Fibroblast of lung (primary cell): ENCODE measurements around the gene SPOCK1.

Experiments
- CTCF ChIP-seq, 2 donors: IDR thresholded peaks in 1 of 2; conservative IDR thresholded peaks in 1 of 2; 1 replicate in 1 of 2; 2 replicates in 1 of 2; pipeline ENCODE4 v1.5.1; 2011 to 2012; ENCODE audit warnings: low read length in 2 of 2, control low read depth in 1 of 2, inconsistent platforms in 1 of 2, low read depth in 1 of 2, mild to moderate bottlenecking in 1 of 2
- EZH2 ChIP-seq: IDR thresholded peaks from 2 replicates; pipeline ENCODE4 v1.5.1; 2012; ENCODE audit warnings: low read length, control low read depth, mild to moderate bottlenecking; ENCODE audit errors: missing control alignments

- TF ChIP-seq CTCF (conservative IDR thresholded peaks at IDR 0.05 in 1 of 2, IDR thresholded peaks at IDR 0.05 in 1 of 2; ENCODE audit: low read depth in 1 of 2, low read length in 2 of 2) (no peak), EZH2 (no peak)
Measured at GRCh38 chr5:136999787-137000186, 499.3 kb downstream of the SPOCK1 start.
